NCI-H1105 (cell line): ENCODE measurements around the gene MTO1.
"Not testable (repeated sequence)": the region's sequence is repeated elsewhere in the genome, so short reads cannot be mapped to it uniquely, and the experiment has no call there.

Source experiments
- DNase-seq: peaks from one replicate; lab custom pipeline; 2025; lab: John Stamatoyannopoulos, UW

The MTO1 gene

GRCh38 chr6:73461537-73462350, at the start of gene MTO1:
MTO1 (plus strand) TSS chr6:73461737; CDS start chr6:73461855, 118 bp downstream.
- DNase-seq = peak; percentile 84

- no peak for DNase-seq
Measured at GRCh38 chr6:73413102-73413501, 48.4 kb upstream of the MTO1 start.

- no peak for DNase-seq
Measured at GRCh38 chr6:73418081-73418741, 43.3 kb upstream of the MTO1 start.

GRCh38 chr6:73421534-73421933, 40.0 kb upstream of the MTO1 start:
- no peak for DNase-seq

GRCh38 chr6:73435236-73435635, 26.3 kb upstream of the MTO1 start:
- no peak for DNase-seq

- no peak for DNase-seq
Measured at GRCh38 chr6:73443555-73443954, 18.0 kb upstream of the MTO1 start.

GRCh38 chr6:73451223-73452106, 10.1 kb upstream of the MTO1 start:
- no peak for DNase-seq

- no peak for DNase-seq
Measured at GRCh38 chr6:73452107-73452461, 9.5 kb upstream of the MTO1 start, which contains the start of gene CGAS. CGAS (minus strand) TSS chr6:73452297; CDS start chr6:73452181, 116 bp downstream.

- DNase-seq = no peak
Measured at GRCh38 chr6:73455865-73456629, 5.5 kb upstream of the MTO1 start.

GRCh38 chr6:73459474-73459873, 2.1 kb upstream of the MTO1 start:
- not testable (repeated sequence) for DNase-seq

GRCh38 chr6:73460056-73460455, 1.5 kb upstream of the MTO1 start:
- DNase-seq = no peak

GRCh38 chr6:73471686-73472290, 10.3 kb downstream of the MTO1 start:
- DNase-seq = no peak

- DNase-seq = no peak
Measured at GRCh38 chr6:73476723-73477122, 15.2 kb downstream of the MTO1 start.

GRCh38 chr6:73477407-73477806, 15.9 kb downstream of the MTO1 start:
- no peak for DNase-seq

- DNase-seq = no peak
Measured at GRCh38 chr6:73481969-73482368, 20.4 kb downstream of the MTO1 start.

GRCh38 chr6:73484438-73484837, 22.9 kb downstream of the MTO1 start:
- no peak for DNase-seq

- no peak for DNase-seq
Measured at GRCh38 chr6:73487473-73487872, 25.9 kb downstream of the MTO1 start.

GRCh38 chr6:73491377-73491776, 29.8 kb downstream of the MTO1 start:
- no peak for DNase-seq

GRCh38 chr6:73497915-73498314, 36.4 kb downstream of the MTO1 start:
- no peak for DNase-seq

GRCh38 chr6:73503027-73503772, 41.7 kb downstream of the MTO1 start:
- DNase-seq = no peak

- no peak for DNase-seq
Measured at GRCh38 chr6:73504160-73504559, 42.6 kb downstream of the MTO1 start.
